Mammary epithelial cell (primary cell): Measurements from ENCODE around the gene CARHSP1.

Source experiments
- CTCF ChIP-seq, 2 donors: IDR thresholded peaks in 1 of 2; conservative IDR thresholded peaks in 1 of 2; 2 replicates each; pipeline ENCODE4 v1.5.1; 2011 to 2012; ENCODE audit warnings: inconsistent platforms in 2 of 2, low read length in 2 of 2, mild to moderate bottlenecking in 2 of 2, control low read depth in 1 of 2, low read depth in 1 of 2; ENCODE audit not compliant: insufficient read depth in 1 of 2; ENCODE audit errors: extremely low read depth in 1 of 2
- EZH2 ChIP-seq: IDR thresholded peaks from 2 replicates; pipeline ENCODE4 v1.6.1; 2012; ENCODE audit warnings: low read length, inconsistent platforms, borderline replicate concordance

- TF ChIP-seq CTCF (conservative IDR thresholded peaks at IDR 0.05 in 1 of 2, IDR thresholded peaks at IDR 0.05 in 1 of 2; ENCODE audit: extremely low read depth in 1 of 2, insufficient read depth in 1 of 2, low read depth in 1 of 2, low read length in 2 of 2) (no peak), EZH2 (no peak)
Observed at GRCh38 chr16:8859913-8860881, 8.6 kb downstream of the CARHSP1 start.
